Measurements from ENCODE around the gene PLEKHG4B. TPM values are rescaled to one million over a fixed set of nuclear protein-coding genes. Genes with fewer than 3 reads are reported as not detected.
"Not testable (repeated sequence)": the region's sequence is repeated elsewhere in the genome, so short reads cannot be mapped to it uniquely, and the experiment has no call there.

PLEKHG4B gene, protein sequence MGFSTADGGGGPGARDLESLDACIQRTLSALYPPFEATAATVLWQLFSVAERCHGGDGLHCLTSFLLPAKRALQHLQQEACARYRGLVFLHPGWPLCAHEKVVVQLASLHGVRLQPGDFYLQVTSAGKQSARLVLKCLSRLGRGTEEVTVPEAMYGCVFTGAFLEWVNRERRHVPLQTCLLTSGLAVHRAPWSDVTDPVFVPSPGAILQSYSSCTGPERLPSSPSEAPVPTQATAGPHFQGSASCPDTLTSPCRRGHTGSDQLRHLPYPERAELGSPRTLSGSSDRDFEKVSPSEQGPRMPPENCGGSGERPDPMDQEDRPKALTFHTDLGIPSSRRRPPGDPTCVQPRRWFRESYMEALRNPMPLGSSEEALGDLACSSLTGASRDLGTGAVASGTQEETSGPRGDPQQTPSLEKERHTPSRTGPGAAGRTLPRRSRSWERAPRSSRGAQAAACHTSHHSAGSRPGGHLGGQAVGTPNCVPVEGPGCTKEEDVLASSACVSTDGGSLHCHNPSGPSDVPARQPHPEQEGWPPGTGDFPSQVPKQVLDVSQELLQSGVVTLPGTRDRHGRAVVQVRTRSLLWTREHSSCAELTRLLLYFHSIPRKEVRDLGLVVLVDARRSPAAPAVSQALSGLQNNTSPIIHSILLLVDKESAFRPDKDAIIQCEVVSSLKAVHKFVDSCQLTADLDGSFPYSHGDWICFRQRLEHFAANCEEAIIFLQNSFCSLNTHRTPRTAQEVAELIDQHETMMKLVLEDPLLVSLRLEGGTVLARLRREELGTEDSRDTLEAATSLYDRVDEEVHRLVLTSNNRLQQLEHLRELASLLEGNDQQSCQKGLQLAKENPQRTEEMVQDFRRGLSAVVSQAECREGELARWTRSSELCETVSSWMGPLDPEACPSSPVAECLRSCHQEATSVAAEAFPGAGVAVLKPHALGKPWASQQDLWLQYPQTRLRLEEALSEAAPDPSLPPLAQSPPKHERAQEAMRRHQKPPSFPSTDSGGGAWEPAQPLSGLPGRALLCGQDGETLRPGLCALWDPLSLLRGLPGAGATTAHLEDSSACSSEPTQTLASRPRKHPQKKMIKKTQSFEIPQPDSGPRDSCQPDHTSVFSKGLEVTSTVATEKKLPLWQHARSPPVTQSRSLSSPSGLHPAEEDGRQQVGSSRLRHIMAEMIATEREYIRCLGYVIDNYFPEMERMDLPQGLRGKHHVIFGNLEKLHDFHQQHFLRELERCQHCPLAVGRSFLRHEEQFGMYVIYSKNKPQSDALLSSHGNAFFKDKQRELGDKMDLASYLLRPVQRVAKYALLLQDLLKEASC (N-terminal part only)
- total RNA-seq (2014; rRNA removed; shearing (Covaris generic)), result 2.3 TPM in 2 replicates

DNA sequence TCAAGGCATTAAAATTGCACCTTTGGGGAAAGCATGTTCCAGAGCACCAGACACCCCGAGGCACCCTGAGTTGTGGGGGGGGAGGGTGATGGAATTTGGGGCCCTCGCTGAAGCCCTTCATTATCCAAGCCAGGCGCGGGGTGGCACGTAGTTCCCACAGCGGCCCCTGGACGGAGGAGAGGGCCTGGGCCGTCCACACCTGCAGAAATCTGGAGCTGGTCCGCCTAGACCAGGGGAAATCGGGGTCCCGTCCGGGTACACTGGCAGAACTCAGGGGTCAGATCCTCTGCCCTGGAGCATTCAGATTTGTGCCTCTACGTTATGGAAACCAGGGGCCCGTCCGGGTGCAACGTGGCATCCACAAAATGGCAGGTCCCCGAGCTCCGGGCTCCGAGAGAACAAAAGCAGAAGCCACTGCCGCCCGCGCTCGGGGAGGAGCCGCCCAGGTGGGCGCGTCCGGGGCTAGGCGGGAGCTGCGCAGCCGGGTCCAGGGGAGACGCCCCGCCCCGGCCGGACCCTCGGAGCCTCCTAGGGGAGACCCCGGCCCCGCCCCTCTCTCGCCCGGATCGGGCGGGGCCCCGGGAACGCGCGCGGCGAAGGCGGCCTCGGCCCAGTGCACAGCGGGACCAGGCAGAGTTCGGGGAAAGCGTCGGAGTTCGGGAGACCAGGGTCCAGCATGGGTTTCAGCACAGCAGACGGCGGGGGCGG, at the start of gene PLEKHG4B:
Gene PLEKHG4B (plus strand): TSS at position 613 of the 708 bp plus-strand sequence. CDS start 64 bp downstream, at position 677.
- peak; percentile 24 for DNase-seq (ENCODE audit: low read depth)

DNA sequence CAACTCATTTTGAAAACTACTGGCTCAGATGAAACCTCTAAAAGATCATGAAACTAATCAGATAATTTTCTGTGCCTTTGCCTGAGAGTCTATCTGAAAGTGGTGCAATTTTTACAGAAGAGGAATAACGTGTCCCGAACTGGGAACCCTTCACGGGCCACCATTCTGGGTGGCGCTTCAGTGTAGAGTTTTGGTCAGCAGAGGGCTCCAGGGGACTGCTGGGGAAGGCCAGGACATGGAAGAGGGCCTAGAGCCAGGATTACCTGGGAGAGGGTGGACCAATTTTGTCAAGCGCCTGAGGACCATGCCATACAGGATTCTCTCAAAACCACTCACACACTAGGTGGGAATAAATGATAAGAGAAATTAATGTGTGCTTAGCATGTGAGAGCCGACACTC, 49.7 kb upstream of the PLEKHG4B start:
- peak; percentile 24 for DNase-seq (ENCODE audit: low read depth)

DNA sequence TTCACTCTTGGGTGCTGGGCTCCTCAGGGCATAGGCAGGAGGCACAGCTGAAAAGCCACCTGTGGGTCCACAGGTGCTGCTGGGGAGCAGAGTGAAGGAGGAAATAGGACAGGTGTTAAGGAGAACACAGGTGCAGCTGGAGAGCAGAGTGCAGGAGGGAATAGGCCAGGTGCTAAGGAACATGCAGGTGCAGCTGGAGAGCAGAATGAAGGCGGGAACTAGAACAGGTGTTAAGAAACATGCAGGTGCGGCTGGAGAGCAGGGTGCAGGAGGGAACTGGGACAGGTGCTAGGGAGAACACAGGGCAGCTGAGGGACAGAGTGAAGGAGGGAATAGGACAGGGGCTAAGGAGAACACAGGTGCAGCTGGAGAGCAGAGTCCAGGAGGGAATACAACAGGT, 43.8 kb upstream of the PLEKHG4B start:
- no peak for DNase-seq (ENCODE audit: low read depth)

DNA sequence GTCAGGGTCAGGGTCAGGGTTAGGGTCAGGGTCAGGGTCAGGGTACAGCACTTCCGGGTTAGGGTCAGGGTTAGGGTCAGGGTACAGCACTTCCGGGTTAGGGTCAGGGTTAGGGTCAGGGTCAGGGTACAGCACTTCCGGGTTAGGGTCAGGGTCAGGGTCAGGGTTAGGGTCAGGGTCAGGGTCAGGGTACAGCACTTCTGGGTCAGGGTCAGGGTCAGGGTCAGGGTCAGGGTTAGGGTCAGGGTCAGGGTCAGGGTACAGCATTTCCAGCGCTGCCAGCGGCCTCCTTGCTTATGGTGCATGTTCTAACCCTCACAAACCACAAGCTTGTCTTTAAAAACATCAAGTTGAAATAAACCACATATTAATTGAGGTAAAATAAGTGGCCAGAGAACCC, 42.4 kb upstream of the PLEKHG4B start:
- not testable (repeated sequence) for DNase-seq (ENCODE audit: low read depth)

DNA sequence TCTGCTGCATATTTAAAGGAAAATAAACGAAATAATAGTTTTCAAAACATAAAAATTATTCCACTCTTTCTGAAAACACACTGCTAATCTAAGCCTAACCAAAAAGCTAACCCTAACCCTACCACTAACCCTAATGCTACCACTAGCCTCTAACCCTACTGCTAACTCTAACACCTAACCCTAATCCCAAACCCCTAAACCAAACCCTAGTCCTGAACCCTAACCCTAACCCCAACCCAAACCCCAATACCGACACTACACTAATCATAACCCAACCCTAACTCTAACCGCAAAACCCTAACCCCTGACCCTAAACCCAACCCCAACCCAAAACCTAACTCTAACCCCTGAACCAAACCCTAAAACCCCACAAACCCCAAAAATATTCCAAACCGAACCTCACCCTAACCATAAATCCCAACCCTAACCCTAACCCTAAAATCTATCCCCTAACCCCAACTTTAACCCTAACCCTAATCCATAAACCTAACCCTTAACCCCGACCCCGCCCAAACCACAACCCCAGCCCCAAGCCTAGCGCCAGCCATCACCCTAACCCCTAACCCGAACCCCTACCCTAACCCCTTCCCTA, 41.9 kb upstream of the PLEKHG4B start:
- DNase-seq (ENCODE audit: low read depth), result no peak

DNA sequence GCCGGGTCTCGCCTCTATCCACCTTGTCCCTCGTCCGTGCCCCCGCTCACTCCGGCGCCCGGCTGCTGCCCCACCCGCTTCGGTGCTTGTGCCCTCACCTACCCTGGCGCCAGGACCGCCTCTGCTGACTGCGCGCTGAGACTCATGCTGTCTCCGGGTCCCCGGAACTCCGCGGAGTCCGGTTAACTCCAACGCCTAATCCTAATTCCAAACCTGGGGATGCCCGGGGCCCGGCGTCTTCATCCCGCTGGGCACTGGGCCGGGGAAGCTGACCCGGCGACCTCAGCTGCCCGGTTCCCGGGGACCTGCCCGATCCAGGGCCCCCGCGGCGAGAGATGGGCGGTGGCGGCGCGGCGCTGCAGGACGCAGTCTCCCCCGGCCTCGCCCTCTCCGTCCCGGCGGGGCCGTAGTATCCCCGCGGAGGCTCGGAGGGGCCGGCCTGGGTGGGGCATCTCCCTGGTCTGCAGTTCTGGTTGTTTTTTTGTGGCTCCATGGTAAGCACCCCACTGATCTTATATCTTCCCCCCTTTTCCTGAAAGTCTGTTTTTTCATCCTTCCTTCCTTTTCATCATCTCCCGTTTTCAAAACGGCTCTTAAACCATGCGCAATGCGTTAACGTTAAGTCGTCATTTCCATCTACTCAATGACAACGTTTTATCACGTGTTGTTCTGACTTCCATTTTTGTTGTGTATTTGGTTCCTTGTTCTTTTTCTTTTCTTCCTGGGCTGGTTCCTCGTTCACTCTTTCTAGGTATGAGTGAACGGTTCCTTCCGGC, 41.1 kb upstream of the PLEKHG4B start:
- DNase-seq (ENCODE audit: low read depth), result no peak

DNA sequence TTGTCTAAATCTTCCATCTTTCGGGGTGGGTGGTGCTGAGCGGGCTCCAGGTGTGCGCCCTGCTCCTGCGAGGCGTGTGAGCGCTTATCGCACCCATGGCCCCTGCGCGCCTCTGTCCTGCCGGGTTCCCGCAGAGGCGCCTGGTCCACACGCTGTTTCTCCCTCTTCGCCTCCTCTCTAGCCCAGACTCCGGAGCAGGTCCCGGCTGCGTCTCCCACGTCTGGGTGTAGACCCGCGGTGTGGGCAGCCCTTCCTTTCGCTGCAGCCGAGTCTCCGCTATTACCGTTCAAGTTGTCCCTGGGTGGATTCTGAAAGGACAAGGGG, 40.5 kb upstream of the PLEKHG4B start:
- DNase-seq (ENCODE audit: low read depth), result no peak

DNA sequence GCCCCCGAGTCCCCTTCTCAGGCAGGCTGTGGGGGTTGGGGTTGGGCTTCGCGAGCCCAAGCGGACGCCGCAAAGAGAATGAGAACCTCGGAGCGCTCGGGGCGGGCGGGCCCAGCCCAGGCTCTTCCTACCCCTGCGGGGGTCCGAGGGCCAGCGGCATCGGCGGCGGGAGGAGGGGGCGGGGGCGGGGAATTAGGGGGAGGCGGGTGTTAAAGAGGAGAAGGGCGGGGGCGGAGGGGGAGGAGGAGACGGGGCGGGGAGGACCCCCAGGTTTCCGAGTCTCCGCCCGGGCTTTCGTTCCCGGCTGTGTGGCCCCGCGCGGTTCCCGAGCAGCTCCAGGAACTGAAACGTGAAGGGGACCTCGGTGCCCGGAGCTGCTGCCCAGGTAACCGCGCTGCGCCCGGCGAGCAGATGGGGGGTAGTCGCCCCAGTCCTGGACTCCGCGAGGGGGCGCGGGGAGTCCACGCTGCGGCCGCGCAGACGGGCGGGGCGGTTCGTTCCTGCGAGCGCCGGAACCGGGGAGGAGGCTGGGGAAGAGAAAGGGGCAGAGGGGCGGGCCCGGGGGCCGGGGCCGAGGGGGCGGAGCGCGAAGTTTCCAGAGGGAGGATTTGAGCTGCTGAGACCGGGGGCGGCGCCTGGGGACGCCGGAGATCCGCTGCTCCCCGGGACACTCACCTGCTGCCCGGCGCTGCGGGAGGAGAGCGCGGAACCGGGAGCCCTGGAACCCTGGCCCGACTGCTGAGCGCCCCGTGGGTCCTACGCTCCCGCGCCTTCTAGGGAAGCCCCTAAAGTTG, 38.4 kb upstream of the PLEKHG4B start:
- peak; percentile 38 for DNase-seq (ENCODE audit: low read depth)

DNA sequence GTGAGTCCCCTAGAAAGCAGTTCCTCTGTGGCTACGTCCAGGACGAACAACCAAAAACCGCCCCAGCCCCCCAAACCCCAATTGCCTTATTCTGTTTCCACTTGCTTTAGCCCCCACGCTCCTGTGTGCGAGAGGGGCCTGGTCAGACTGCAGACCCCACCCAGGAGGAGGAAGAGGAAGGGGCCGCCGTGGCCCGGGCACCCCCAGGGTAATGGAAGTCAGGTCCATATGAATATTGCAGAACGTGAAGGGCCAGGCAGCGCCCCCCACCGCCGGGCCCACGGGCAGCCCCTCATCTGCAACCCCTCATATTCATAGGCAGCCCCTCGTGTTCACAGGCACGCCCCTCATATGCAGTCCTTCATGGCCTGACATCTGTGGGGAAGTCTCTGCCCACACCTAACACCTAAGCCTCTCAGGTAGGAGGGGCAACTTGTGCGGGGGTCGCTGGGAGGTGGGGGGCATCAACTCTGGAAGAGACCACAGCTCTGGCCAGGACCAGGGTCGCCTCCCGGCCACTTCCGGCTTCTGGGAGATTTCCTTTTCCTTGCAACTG, 37.7 kb upstream of the PLEKHG4B start:
- DNase-seq (ENCODE audit: low read depth), result no peak

DNA sequence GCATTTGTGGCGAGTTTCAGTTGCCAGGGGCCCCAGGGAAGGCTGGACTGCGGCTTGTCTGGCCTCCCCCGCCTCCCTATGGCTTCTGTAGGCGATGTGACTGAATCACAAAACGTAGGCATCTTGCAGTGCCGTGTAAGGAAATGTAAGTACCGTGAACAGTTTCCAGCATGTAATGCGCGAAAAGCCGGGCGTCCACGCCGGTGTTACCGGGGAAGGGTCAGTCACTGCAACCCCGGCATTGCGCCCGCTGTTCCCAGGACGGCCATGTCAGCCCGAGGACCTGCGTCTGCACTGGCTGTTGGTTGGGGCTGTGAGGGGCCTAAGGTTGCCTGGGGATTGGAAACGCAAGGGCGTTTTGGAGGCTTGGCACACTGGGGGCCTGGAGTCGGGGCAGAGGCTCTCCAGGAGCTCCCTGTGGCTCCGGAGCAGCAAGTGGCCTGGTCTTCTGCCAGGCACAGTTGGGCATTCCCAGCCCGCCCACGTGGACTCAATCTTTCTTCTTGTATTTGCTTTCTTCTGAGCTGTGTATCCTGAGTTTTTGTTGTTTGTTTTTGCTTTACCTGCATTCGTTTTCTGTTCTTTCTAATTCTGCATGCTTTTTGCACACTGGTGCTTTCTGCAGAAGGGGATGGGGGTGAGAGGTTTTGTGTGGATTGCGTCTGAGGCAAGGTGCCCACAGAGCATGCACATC, 36.9 kb upstream of the PLEKHG4B start:
- no peak for DNase-seq (ENCODE audit: low read depth)

DNA sequence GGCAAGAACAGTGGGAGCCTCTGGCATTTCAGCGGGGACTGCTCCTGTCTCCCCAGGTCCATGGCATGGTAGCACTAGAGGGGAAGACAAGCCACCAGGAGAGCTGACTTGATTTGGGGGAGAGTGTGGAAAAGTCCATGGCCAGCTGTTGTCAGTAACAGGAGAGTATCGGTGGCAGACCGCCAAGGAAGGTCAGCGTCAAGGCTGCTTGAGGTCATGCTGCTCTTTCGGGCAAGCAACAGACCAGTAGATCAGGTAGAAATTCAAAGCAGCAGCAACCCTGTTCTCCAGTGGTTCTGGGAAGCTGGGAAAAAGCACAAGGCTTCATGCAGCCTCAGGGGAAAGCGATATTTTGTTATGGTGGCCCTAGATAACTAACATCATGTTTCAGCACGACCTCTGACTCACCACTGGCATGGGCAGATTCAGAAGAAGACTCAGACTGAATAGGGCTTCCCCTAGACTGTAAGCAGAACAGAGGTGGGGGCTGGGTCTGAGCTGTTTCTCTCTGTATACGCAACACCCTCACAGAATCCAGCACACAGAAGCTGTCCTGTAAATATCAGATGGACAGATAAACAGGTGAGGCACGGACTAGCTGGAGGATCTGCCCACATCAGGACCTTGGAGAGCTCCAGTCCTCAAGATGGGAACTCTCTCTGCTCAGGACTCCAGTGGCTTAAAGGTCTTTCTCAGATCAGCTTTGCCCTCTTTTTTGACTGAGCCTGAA, 35.2 kb upstream of the PLEKHG4B start:
- peak; percentile 48 for DNase-seq (ENCODE audit: low read depth)

DNA sequence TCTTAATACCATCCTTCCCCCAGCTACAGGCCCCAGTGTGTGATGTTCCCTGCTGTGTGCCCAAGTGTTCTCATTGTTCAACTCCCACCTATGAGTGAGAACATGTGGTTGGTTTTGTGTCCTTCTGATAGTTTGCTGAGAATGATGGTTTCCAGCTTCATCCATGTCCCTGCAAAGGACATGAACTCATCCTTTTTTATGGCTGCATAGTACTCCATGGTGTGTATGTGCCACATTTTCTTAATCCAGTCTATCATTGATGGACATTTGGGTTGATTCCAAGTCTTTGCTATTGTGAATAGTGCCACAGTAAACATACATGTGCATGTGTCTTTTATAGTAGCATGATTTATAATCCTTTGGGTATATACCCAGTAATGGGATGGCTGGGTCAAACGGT, 31.7 kb upstream of the PLEKHG4B start:
- DNase-seq (ENCODE audit: low read depth), result not testable (repeated sequence)

DNA sequence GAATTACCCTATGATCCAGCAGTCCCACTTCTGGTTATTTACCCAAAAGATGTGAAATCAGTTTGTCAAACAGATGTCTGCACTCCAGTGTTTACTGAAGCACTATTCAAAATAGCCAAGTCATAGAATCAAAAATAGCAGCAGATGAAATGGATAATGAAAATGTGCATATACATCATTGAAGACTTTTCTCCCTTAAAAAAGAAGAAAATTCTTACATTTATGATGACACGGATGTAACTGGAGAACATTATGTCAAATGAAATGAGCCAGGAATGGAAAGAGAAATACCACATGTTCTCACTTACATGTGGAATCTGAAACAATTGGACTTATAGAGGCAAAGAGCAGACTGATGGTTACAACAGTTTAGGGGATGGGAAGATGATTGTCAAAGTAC, 21.5 kb upstream of the PLEKHG4B start:
- DNase-seq (ENCODE audit: low read depth), result no peak

DNA sequence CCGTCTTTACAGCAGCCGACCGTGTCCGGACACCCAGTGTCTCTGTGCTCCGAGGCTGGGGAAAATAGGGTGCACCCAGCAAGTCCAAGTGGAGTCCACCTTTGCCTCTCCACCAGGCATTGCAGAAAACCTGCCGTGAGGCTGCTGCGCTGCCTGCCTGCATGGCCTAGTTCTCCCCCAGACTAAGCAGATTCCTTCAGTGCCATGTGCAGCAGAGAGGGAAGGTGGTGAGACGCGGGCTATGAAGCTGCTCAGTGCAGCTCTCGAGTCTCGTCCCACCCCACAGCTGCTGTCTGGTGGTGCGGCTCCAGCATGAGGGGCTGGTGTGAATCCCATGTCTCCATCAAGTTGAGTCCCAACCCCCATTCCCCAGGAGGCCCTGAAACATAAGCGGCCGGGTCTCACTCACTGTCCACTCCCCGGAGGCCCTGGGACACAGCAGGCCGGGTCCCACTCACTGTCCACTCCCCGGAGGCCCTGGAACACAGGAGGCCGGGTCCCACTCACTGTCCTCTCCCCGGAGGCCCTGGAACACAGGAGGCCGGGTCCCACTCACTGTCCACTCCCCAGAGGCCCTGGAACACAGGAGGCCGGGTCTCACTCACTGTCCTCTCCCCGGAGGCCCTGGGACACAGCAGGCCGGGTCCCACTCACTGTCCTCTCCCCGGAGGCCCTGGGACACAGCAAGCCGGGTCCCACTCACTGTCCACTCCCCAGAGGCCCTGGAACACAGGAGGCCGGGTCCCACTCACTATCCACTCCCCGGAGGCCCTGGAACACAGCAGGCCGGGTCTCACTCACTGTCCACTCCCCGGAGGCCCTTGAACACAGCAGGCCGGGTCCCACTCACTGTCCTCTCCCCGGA, 19.4 kb upstream of the PLEKHG4B start:
- not testable (repeated sequence) for DNase-seq (ENCODE audit: low read depth)

DNA sequence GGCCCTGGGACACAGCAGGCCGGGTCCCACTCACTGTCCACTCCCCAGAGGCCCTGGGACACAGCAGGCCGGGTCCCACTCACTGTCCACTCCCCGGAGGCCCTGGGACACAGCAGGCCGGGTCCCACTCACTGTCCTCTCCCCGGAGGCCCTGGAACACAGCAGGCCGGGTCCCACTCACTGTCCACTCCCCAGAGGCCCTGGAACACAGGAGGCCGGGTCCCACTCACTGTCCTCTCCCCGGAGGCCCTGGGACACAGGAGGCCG, 18.9 kb upstream of the PLEKHG4B start:
- not testable (repeated sequence) for DNase-seq (ENCODE audit: low read depth)

DNA sequence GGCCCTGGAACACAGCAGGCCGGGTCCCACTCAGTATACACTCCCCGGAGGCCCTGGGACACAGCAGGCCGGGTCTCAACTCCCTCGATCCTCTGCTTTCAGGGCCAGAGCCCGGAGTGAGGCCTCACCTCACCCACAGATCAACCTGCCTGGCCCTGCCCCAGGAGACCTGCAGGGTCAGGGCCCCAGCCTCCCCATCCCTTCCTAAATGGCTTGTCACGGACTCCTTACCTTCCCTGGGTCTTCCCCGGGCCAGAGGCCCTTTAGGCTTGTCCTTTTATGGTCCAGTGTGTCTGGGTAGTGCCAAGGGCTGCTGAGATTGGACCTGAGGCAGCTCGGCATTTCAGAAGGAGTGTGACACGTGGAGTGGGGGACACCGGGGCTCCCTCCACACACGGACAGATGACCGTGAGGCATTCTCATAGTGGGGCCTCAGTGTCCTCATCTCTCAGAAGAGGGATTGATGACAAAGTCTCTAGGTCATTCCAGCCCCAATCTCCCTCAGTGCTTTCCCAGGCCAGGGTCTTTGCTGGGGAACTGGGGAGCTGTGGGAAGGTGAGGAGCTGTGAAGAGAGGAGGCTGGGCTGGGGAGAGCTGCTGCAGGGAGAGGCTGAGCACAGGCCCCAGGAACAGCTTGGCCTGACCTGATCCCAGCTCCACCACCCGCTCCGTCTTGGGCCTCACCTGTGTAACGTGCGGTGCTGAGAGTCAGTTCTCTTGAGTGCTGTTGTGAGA, 18.0 kb upstream of the PLEKHG4B start:
- no peak for DNase-seq (ENCODE audit: low read depth)

Measured in RPMI7951 (cell line).